Measurements from ENCODE around the gene KLHDC2.

Gene KLHDC2

GRCh38 chr14:49754570-49755097 lies 13.3 kb upstream of the KLHDC2 start:
- Histone ChIP-seq H3K4me1 (ENCODE audit: control insufficient read depth, insufficient read depth, low read length, poor library complexity, severe bottlenecking) (no peaks in the 10 kb centered on the region), H3K9me3 (ENCODE audit: control insufficient read depth, low read length) (no peaks in the 10 kb centered on the region), H3K27me3 (replicated peaks; ENCODE audit: control insufficient read depth, insufficient read depth, low read length, poor library complexity, severe bottlenecking) (no peaks in the 10 kb centered on the region), H3K4me3 (ENCODE audit: insufficient read depth, low read depth, low read length, poor library complexity, severe bottlenecking) (no peak overlapping the region), H3K36me3 (ENCODE audit: control insufficient read depth, insufficient read depth, low read length) (no peaks in the 10 kb centered on the region), H3K27ac (ENCODE audit: insufficient read depth, low read length, poor library complexity, severe bottlenecking) (no peak overlapping the region)
- no peak for DNase-seq

- H3K36me3 ChIP-seq (ENCODE audit: control insufficient read depth, insufficient read depth, low read length) = no peaks in the 10 kb centered on the region
- H3K4me3 ChIP-seq (ENCODE audit: insufficient read depth, low read depth, low read length, poor library complexity, severe bottlenecking) = no peak overlapping the region
- H3K27ac ChIP-seq (ENCODE audit: insufficient read depth, low read length, poor library complexity, severe bottlenecking) = no peak overlapping the region
- H3K9me3 ChIP-seq (ENCODE audit: control insufficient read depth, low read length) = no peaks in the 10 kb centered on the region
- H3K27me3 ChIP-seq (replicated peaks; ENCODE audit: control insufficient read depth, insufficient read depth, low read length, poor library complexity, severe bottlenecking) = no peaks in the 10 kb centered on the region
- H3K4me1 ChIP-seq (ENCODE audit: control insufficient read depth, insufficient read depth, low read length, poor library complexity, severe bottlenecking) = no peaks in the 10 kb centered on the region
- no peak for DNase-seq
These were observed 12.6 kb upstream of the KLHDC2 start for GRCh38 chr14:49755378-49755777.

GRCh38 chr14:49761839-49762551 lies 6.0 kb upstream of the KLHDC2 start:
- Histone ChIP-seq H3K36me3 (ENCODE audit: control insufficient read depth, insufficient read depth, low read length) (no peaks in the 10 kb centered on the region), H3K27me3 (replicated peaks; ENCODE audit: control insufficient read depth, insufficient read depth, low read length, poor library complexity, severe bottlenecking) (no peaks in the 10 kb centered on the region), H3K9me3 (ENCODE audit: control insufficient read depth, low read length) (no peaks in the 10 kb centered on the region), H3K27ac (ENCODE audit: insufficient read depth, low read length, poor library complexity, severe bottlenecking) (no peak overlapping the region), H3K4me1 (ENCODE audit: control insufficient read depth, insufficient read depth, low read length, poor library complexity, severe bottlenecking) (peaks cover 4% of the 10 kb centered on the region), H3K4me3 (ENCODE audit: insufficient read depth, low read depth, low read length, poor library complexity, severe bottlenecking) (no peak overlapping the region)
- DNase-seq = no peak

GRCh38 chr14:49766839-49767238 lies 1.1 kb upstream of the KLHDC2 start:
- DNase-seq = no peak
- Histone ChIP-seq H3K4me3 (ENCODE audit: insufficient read depth, low read depth, low read length, poor library complexity, severe bottlenecking) (peak overlapping the region; percentile 56), H3K36me3 (ENCODE audit: control insufficient read depth, insufficient read depth, low read length) (peaks cover 5% of the 10 kb centered on the region), H3K27me3 (replicated peaks; ENCODE audit: control insufficient read depth, insufficient read depth, low read length, poor library complexity, severe bottlenecking) (no peaks in the 10 kb centered on the region), H3K9me3 (ENCODE audit: control insufficient read depth, low read length) (no peaks in the 10 kb centered on the region), H3K4me1 (ENCODE audit: control insufficient read depth, insufficient read depth, low read length, poor library complexity, severe bottlenecking) (peaks cover 25% of the 10 kb centered on the region), H3K27ac (ENCODE audit: insufficient read depth, low read length, poor library complexity, severe bottlenecking) (peak overlapping the region; percentile 95)

- H3K27ac ChIP-seq (ENCODE audit: insufficient read depth, low read length, poor library complexity, severe bottlenecking) = peak overlapping the region; percentile 95
- H3K27me3 ChIP-seq (replicated peaks; ENCODE audit: control insufficient read depth, insufficient read depth, low read length, poor library complexity, severe bottlenecking) = no peaks in the 10 kb centered on the region
- DNase-seq = no peak
- H3K36me3 ChIP-seq (ENCODE audit: control insufficient read depth, insufficient read depth, low read length) = peaks cover 9% of the 10 kb centered on the region
- peaks cover 25% of the 10 kb centered on the region for H3K4me1 ChIP-seq (ENCODE audit: control insufficient read depth, insufficient read depth, low read length, poor library complexity, severe bottlenecking)
- H3K4me3 ChIP-seq (ENCODE audit: insufficient read depth, low read depth, low read length, poor library complexity, severe bottlenecking) = peak overlapping the region; percentile 56
- no peaks in the 10 kb centered on the region for H3K9me3 ChIP-seq (ENCODE audit: control insufficient read depth, low read length)
These were observed 733 bp upstream of the KLHDC2 start for GRCh38 chr14:49767270-49767570.

GRCh38 chr14:49768301-49769121 lies 558 bp downstream of the KLHDC2 start:
- Histone ChIP-seq H3K36me3 (ENCODE audit: control insufficient read depth, insufficient read depth, low read length) (peaks cover 10% of the 10 kb centered on the region), H3K27me3 (replicated peaks; ENCODE audit: control insufficient read depth, insufficient read depth, low read length, poor library complexity, severe bottlenecking) (no peaks in the 10 kb centered on the region), H3K27ac (ENCODE audit: insufficient read depth, low read length, poor library complexity, severe bottlenecking) (peak overlapping the region; percentile 95), H3K4me1 (ENCODE audit: control insufficient read depth, insufficient read depth, low read length, poor library complexity, severe bottlenecking) (peaks cover 25% of the 10 kb centered on the region), H3K9me3 (ENCODE audit: control insufficient read depth, low read length) (no peaks in the 10 kb centered on the region), H3K4me3 (ENCODE audit: insufficient read depth, low read depth, low read length, poor library complexity, severe bottlenecking) (peak overlapping the region; percentile 100)
- peak; percentile 48 to 62 (median 58) for DNase-seq

GRCh38 chr14:49769171-49769570 lies 1.2 kb downstream of the KLHDC2 start:
- peak overlapping the region; percentile 100 for H3K4me3 ChIP-seq (ENCODE audit: insufficient read depth, low read depth, low read length, poor library complexity, severe bottlenecking)
- no peaks in the 10 kb centered on the region for H3K27me3 ChIP-seq (replicated peaks; ENCODE audit: control insufficient read depth, insufficient read depth, low read length, poor library complexity, severe bottlenecking)
- H3K36me3 ChIP-seq (ENCODE audit: control insufficient read depth, insufficient read depth, low read length) = peaks cover 15% of the 10 kb centered on the region
- DNase-seq = no peak
- peaks cover 25% of the 10 kb centered on the region for H3K4me1 ChIP-seq (ENCODE audit: control insufficient read depth, insufficient read depth, low read length, poor library complexity, severe bottlenecking)
- H3K27ac ChIP-seq (ENCODE audit: insufficient read depth, low read length, poor library complexity, severe bottlenecking) = peak overlapping the region; percentile 95
- no peaks in the 10 kb centered on the region for H3K9me3 ChIP-seq (ENCODE audit: control insufficient read depth, low read length)

- H3K27me3 ChIP-seq (replicated peaks; ENCODE audit: control insufficient read depth, insufficient read depth, low read length, poor library complexity, severe bottlenecking) = no peaks in the 10 kb centered on the region
- H3K4me1 ChIP-seq (ENCODE audit: control insufficient read depth, insufficient read depth, low read length, poor library complexity, severe bottlenecking) = peaks cover 25% of the 10 kb centered on the region
- H3K9me3 ChIP-seq (ENCODE audit: control insufficient read depth, low read length) = no peaks in the 10 kb centered on the region
- H3K27ac ChIP-seq (ENCODE audit: insufficient read depth, low read length, poor library complexity, severe bottlenecking) = peak overlapping the region; percentile 95
- no peak for DNase-seq
- H3K36me3 ChIP-seq (ENCODE audit: control insufficient read depth, insufficient read depth, low read length) = peaks cover 15% of the 10 kb centered on the region
- H3K4me3 ChIP-seq (ENCODE audit: insufficient read depth, low read depth, low read length, poor library complexity, severe bottlenecking) = no peak overlapping the region
These were observed 1.7 kb downstream of the KLHDC2 start for GRCh38 chr14:49769581-49770211.

GRCh38 chr14:49770212-49770817 lies 2.4 kb downstream of the KLHDC2 start:
- Histone ChIP-seq H3K4me3 (ENCODE audit: insufficient read depth, low read depth, low read length, poor library complexity, severe bottlenecking) (no peak overlapping the region), H3K36me3 (ENCODE audit: control insufficient read depth, insufficient read depth, low read length) (peaks cover 21% of the 10 kb centered on the region)

More at GRCh38 chr14:49770212-49770817, 2.4 kb downstream of the KLHDC2 start:
- no peaks in the 10 kb centered on the region for H3K27me3 ChIP-seq (replicated peaks; ENCODE audit: control insufficient read depth, insufficient read depth, low read length, poor library complexity, severe bottlenecking)
- peak overlapping the region; percentile 22 for H3K27ac ChIP-seq (ENCODE audit: insufficient read depth, low read length, poor library complexity, severe bottlenecking)
- H3K4me1 ChIP-seq (ENCODE audit: control insufficient read depth, insufficient read depth, low read length, poor library complexity, severe bottlenecking) = peaks cover 25% of the 10 kb centered on the region
- H3K9me3 ChIP-seq (ENCODE audit: control insufficient read depth, low read length) = no peaks in the 10 kb centered on the region
- no peak for DNase-seq

Measured in effector memory CD4-positive, alpha-beta T cell (primary cell).